HepG2 (cell line): ENCODE measurements around the gene EPB41L2. TPM values are rescaled to one million over a fixed set of nuclear protein-coding genes. Genes with fewer than 3 reads are reported as not detected.

Source experiments
- ATAC-seq: fragments of 200-7000 bp; cut with Tn5 transposase; 3 replicates; pipeline ENCODE4 v1.9.1; 2020; ENCODE audit warnings: mild to moderate bottlenecking, moderate library complexity
- Bru-seq: library from RNA; stranded (reverse); fragments of 400-500 nt; gene quantifications from one replicate; lab custom pipeline; 2021; lab: Mats Ljungman, UMichigan
- BruChase-seq, 2 experiments: library from RNA; stranded (reverse); fragments of 400-500 nt; gene quantifications; one replicate each; lab custom pipeline; 2021; lab: Mats Ljungman, UMichigan
- BruUV-seq: library from RNA; stranded (reverse); fragments of 400-500 nt; replicated peaks from 2 replicates; lab custom pipeline; 2021; lab: Mats Ljungman, UMichigan
- CTCF ChIA-PET: fragments of 300-600 bp; formaldehyde crosslinking; extraction: SDS; loops from one replicate; lab custom pipeline; 2021; ENCODE audit warnings: low total read pairs, inconsistent platforms, low intra/inter-chr PET ratio; lab: Yijun Ruan, JAX
- POLR2A ChIA-PET: fragments of 350-600 bp; sonication (Branson Sonifier 250); formaldehyde crosslinking; loops from one replicate; lab custom pipeline; 2020; ENCODE audit warnings: antibody characterized with exemption, inconsistent platforms; lab: Yijun Ruan, JAX
- DNase-seq: peaks from one replicate; pipeline ENCODE4 v3.0.0-alpha.2; 2015; ENCODE audit warnings: low spot score
- FAIRE-seq: peaks from 3 replicates; lab custom pipeline; 2011; peaks lifted over from hg19 to GRCh38; lab: Jason Lieb, UNC
- H2AFZ ChIP-seq: one replicate; pipeline ENCODE4 v1.6.1; 2011; ENCODE audit warnings: low read length, inconsistent platforms
- H3K27ac ChIP-seq: fragments of 300-600 bp; 3 replicates; pipeline ENCODE4 v1.8.0; 2011; ENCODE audit warnings: mixed run types, mild to moderate bottlenecking, mixed read lengths, low read length, inconsistent platforms; ENCODE audit not compliant: insufficient read depth; ENCODE audit errors: extremely low read length
- H3K27me3 ChIP-seq, 2 experiments: fragments of 200-600 bp in 1 of 2; 2 replicates in 1 of 2; 3 replicates in 1 of 2; pipeline versions ENCODE4 v1.6.0 to v1.8.0; 2011; ENCODE audit warnings: low read length in 2 of 2, mild to moderate bottlenecking in 2 of 2, moderate library complexity in 2 of 2, inconsistent platforms in 1 of 2; ENCODE audit not compliant: insufficient read depth in 2 of 2, control insufficient read depth in 1 of 2
- H3K36me3 ChIP-seq, 2 experiments: fragments of 200-600 bp in 1 of 2; replicated peaks in 1 of 2; 2 replicates in 1 of 2; 3 replicates in 1 of 2; pipeline versions ENCODE4 v1.5.1 to v1.8.0; 2011; ENCODE audit warnings: low read length in 2 of 2, inconsistent platforms in 1 of 2; ENCODE audit not compliant: insufficient read depth in 2 of 2, control insufficient read depth in 1 of 2
- H3K4me1 ChIP-seq: 2 replicates; pipeline ENCODE4 v1.5.1; 2012; ENCODE audit warnings: low read length, inconsistent platforms; ENCODE audit not compliant: insufficient read depth
- H3K4me2 ChIP-seq: 2 replicates; pipeline ENCODE4 v1.6.0; 2011; ENCODE audit warnings: low read depth, low read length, inconsistent platforms
- H3K4me3 ChIP-seq, 3 experiments: fragments of 200-600 bp in 1 of 3; sonication (generic), shearing (Covaris generic) in 1 of 3; replicated peaks in 1 of 3; 2 replicates each; pipeline ENCODE4 v1.5.1; 2011 to 2016; ENCODE audit warnings: low read length in 3 of 3, inconsistent platforms in 2 of 3, low read depth in 2 of 3, mild to moderate bottlenecking in 2 of 3, control low read depth in 1 of 3, mixed read lengths in 1 of 3; ENCODE audit not compliant: insufficient read depth in 1 of 3
- H3K79me2 ChIP-seq: one replicate; pipeline ENCODE4 v1.6.1; 2011; ENCODE audit warnings: low read length, inconsistent platforms; ENCODE audit not compliant: insufficient read depth
- H3K9ac ChIP-seq: 2 replicates; pipeline ENCODE4 v1.6.0; 2011; ENCODE audit warnings: mild to moderate bottlenecking, low read depth, low read length, inconsistent platforms; ENCODE audit not compliant: insufficient read depth
- H3K9me3 ChIP-seq: 2 replicates; pipeline ENCODE4 v1.5.1; 2012; ENCODE audit warnings: mild to moderate bottlenecking, low read length
- H4K20me1 ChIP-seq: 2 replicates; pipeline ENCODE4 v1.6.0; 2011; ENCODE audit warnings: inconsistent platforms, mild to moderate bottlenecking, low read length, moderate library complexity; ENCODE audit not compliant: insufficient read depth
- BCL3 ChIP-seq: sonication (generic); formaldehyde crosslinking; IDR thresholded peaks from 2 replicates; pipeline ENCODE4 v1.5.1; 2020; ENCODE audit warnings: mild to moderate bottlenecking, missing genetic modification reagents, moderate library complexity
- CSRNP1 ChIP-seq: sonication (generic); formaldehyde crosslinking; IDR thresholded peaks from 2 replicates; pipeline ENCODE4 v1.8.1; 2023; ENCODE audit warnings: mild to moderate bottlenecking, missing genetic modification reagents
- LBX2 ChIP-seq: sonication (generic); formaldehyde crosslinking; IDR thresholded peaks from 2 replicates; pipeline ENCODE4 v1.5.0; 2020; ENCODE audit warnings: missing genetic modification reagents, mild to moderate bottlenecking, borderline replicate concordance
- PHF21A ChIP-seq: sonication (generic); formaldehyde crosslinking; IDR thresholded peaks from 2 replicates; pipeline ENCODE4 v1.5.0; 2020; ENCODE audit warnings: mild to moderate bottlenecking, missing genetic modification reagents
- RXRB ChIP-seq: IDR thresholded peaks from 2 replicates; pipeline ENCODE4 v1.6.1; 2016; ENCODE audit warnings: borderline replicate concordance, missing genetic modification reagents, missing compliant biosample characterization
- TCF7L2 ChIP-seq: IDR thresholded peaks from 2 replicates; pipeline ENCODE4 v1.6.1; 2011; ENCODE audit warnings: mild to moderate bottlenecking, low read depth, low read length, moderate library complexity
- THRA ChIP-seq: sonication (generic); formaldehyde crosslinking; IDR thresholded peaks from 2 replicates; pipeline ENCODE4 v1.4.0; 2020; ENCODE audit warnings: missing genetic modification reagents, borderline replicate concordance
- ZNF317 ChIP-seq: sonication (generic); formaldehyde crosslinking; IDR thresholded peaks from 2 replicates; pipeline ENCODE4 v1.5.0; 2020; ENCODE audit warnings: mild to moderate bottlenecking, missing genetic modification reagents
- ZNF383 ChIP-seq: sonication (generic); formaldehyde crosslinking; IDR thresholded peaks from 2 replicates; pipeline ENCODE4 v1.4.0; 2020; ENCODE audit warnings: missing genetic modification reagents, mild to moderate bottlenecking, borderline replicate concordance
- ZNF564 ChIP-seq: sonication (generic); formaldehyde crosslinking; IDR thresholded peaks from 2 replicates; pipeline ENCODE4 v1.8.1; 2023; ENCODE audit warnings: mild to moderate bottlenecking, missing genetic modification reagents
- ZNF761 ChIP-seq: sonication (generic); formaldehyde crosslinking; conservative IDR thresholded peaks from 2 replicates; pipeline ENCODE4 v1.4.0; 2020; ENCODE audit warnings: mild to moderate bottlenecking, missing genetic modification reagents
- WGBS: methylation state at CpG from one replicate; pipeline ENCODE4 v1.1.6; 2017; ENCODE audit warnings: low lambda C conversion rate; 5-methylcytosine and 5-hydroxymethylcytosine counted together
- in situ Hi-C: cut with HindIII; loops from 2 replicates; pipeline ENCODE4 v1.10.0; 2017; ENCODE audit warnings: low pct_unique_long_range_greater_than_20kb; ENCODE audit not compliant: extremely low pct_ligation_motif_present
- intact Hi-C: fragments of 100-400 bp; cut with micrococcal nuclease; formaldehyde crosslinking; loops from one replicate; pipeline ENCODE4 v1.10.0; 2022; ENCODE audit not compliant: unreplicated experiment
- long read RNA-seq, 2 experiments: library from RNA in 1 of 2; library from polyadenylated mRNA in 1 of 2; stranded (forward) in 1 of 2; unstranded in 1 of 2; transcript quantifications; one replicate each; pipeline ENCODE4 v2.0.0, GENCODE V29; 2019 to 2022
- polyA minus RNA-seq, 3 experiments: library from RNA; depleted of rRNA, polyadenylated mRNA; stranded (reverse); fragments of >200 nt; gene quantifications; 2 replicates each; pipeline ENCODE4 v1.2.3, GENCODE V29; 2011; ENCODE audit warnings: low replicate concordance in 1 of 3
- polyA plus RNA-seq, 8 experiments: library from polyadenylated mRNA; depleted of rRNA in 3 of 8; stranded (reverse) in 7 of 8; unstranded in 1 of 8; fragments of >200 nt; fragmentation: Illumina TruSeq in 4 of 8; extraction: Trizol in 4 of 8; gene quantifications; 2 replicates each; pipeline versions ENCODE4 v1.2.1 to v1.2.3, GENCODE V29; 2011 to 2016; ENCODE audit warnings: low read depth in 4 of 8, missing spikeins in 1 of 8, mixed read lengths in 1 of 8; ENCODE audit not compliant: insufficient read depth in 1 of 8
- total RNA-seq, 5 experiments: library from RNA; depleted of rRNA; stranded (reverse); fragments of >200 nt; fragmentation: Illumina TruSeq; extraction: Trizol; gene quantifications; 2 replicates each; pipeline ENCODE4 v1.2.3, GENCODE V29; 2016; ENCODE audit warnings: low read depth in 1 of 5

Gene EPB41L2
- total RNA-seq (2016; rRNA removed; fragmentation: Illumina TruSeq; extraction: Trizol), result 41.7 and 42.1 TPM in 2 replicates
- total RNA-seq (2016; cell fraction: cytosol; rRNA removed; fragmentation: Illumina TruSeq; extraction: Trizol; ENCODE audit: low read depth), result 48.7 and 70.3 TPM in 2 replicates
- total RNA-seq (2016; cell fraction: insoluble cytoplasmic fraction; rRNA removed; fragmentation: Illumina TruSeq; extraction: Trizol), result 33.1 and 37.6 TPM in 2 replicates
- total RNA-seq (2016; cell fraction: membrane; rRNA removed; fragmentation: Illumina TruSeq; extraction: Trizol), result 32.9 and 42.5 TPM in 2 replicates
- total RNA-seq (2016; cell fraction: nucleus; rRNA removed; fragmentation: Illumina TruSeq; extraction: Trizol), result 115 and 119 TPM in 2 replicates
- 45.3 and 56.4 TPM in 2 replicates for polyA plus RNA-seq (2011; rRNA removed)
- 22.0 and 26.4 TPM in 2 replicates for polyA plus RNA-seq (2011; cell fraction: cytosol; rRNA removed)
- polyA plus RNA-seq (2011; cell fraction: nucleus; rRNA removed), result 128 and 148 TPM in 2 replicates
- 47.5 and 129 TPM in 2 replicates for polyA plus RNA-seq (2012)
- polyA plus RNA-seq (2016; cell fraction: cytosol; fragmentation: Illumina TruSeq; extraction: Trizol; ENCODE audit: low read depth), result 2.9 and 4.0 TPM in 2 replicates
- 44.9 and 50.4 TPM in 2 replicates for polyA plus RNA-seq (2016; cell fraction: insoluble cytoplasmic fraction; fragmentation: Illumina TruSeq; extraction: Trizol; ENCODE audit: low read depth)
- polyA plus RNA-seq (2016; cell fraction: membrane; fragmentation: Illumina TruSeq; extraction: Trizol; ENCODE audit: low read depth), result 8.4 and 9.3 TPM in 2 replicates
- 138 and 156 TPM in 2 replicates for polyA plus RNA-seq (2016; cell fraction: nucleus; fragmentation: Illumina TruSeq; extraction: Trizol; ENCODE audit: insufficient read depth, low read depth)
- polyA minus RNA-seq (2011; rRNA and poly(A)+ RNA removed; ENCODE audit: low replicate concordance), result 45.6 and 215 TPM in 2 replicates
- polyA minus RNA-seq (2011; cell fraction: cytosol; rRNA and poly(A)+ RNA removed), result 50.0 and 50.3 TPM in 2 replicates
- polyA minus RNA-seq (2011; cell fraction: nucleus; rRNA and poly(A)+ RNA removed), result 287 and 403 TPM in 2 replicates
- Bru-seq, nascent RNA, result percentile 86 among the genes with signal in this experiment
- percentile 78 among the genes with signal in this experiment for BruChase-seq, experiment 1, labeled RNA remaining after a 6-hour chase
- BruChase-seq, experiment 2, labeled RNA remaining after a 2-hour chase, result percentile 76 among the genes with signal in this experiment
- long read RNA-seq, experiment 1, full-length matches to known transcripts, result 2 of 22 reads
- long read RNA-seq, experiment 1, partial matches to known transcripts, result 16 of 22 reads
- long read RNA-seq, experiment 1, other reads (novel, unspliced or antisense), result 4 of 22 reads
- long read RNA-seq, experiment 2, full-length matches to known transcripts, result 6 of 86 reads
- long read RNA-seq, experiment 2, partial matches to known transcripts, result 24 of 86 reads
- long read RNA-seq, experiment 2, other reads (novel, unspliced or antisense), result 56 of 86 reads

- H3K9ac ChIP-seq, result peak within 1 kb of the TSS; percentile 82
- no peaks in the 10 kb centered on the region for H4K20me1 ChIP-seq
- H2AFZ ChIP-seq, result peak within 1 kb of the TSS; percentile 59
- intact Hi-C loops (loop anchor here (1.0 to 2.0 kb wide), 3 partner anchors 54 to 178 kb away; no protein-coding TSS in a partner anchor), in situ Hi-C loops (no loop called here)
- peak within 1 kb of the TSS; percentile 94 for H3K4me2 ChIP-seq
- FAIRE-seq (no peak), DNase-seq (peak; percentile 91), ATAC-seq (peak; percentile 87)
- H3K27ac ChIP-seq, result peak within 1 kb of the TSS; percentile 79
- H3K27me3 ChIP-seq, result no peaks in the 10 kb centered on the region; a peak in 1 of 5 replicates
- H3K4me1 ChIP-seq, result peaks cover 57% of the 10 kb centered on the region
- H3K9me3 ChIP-seq, result no peaks in the 10 kb centered on the region
- no TSS peak for BruUV-seq
- ChIA-PET CTCF (no interaction called here), POLR2A (interaction anchor here (0.6 to 1.3 kb wide), 5 partner anchors 13 to 233 kb away, joined by 3 to 4 read pairs (median 3); no protein-coding TSS in a partner anchor)
- no peaks in the 10 kb centered on the region for H3K36me3 ChIP-seq
- H3K4me3 ChIP-seq, result peak within 1 kb of the TSS; percentile 70 to 92 (median 86)
- H3K79me2 ChIP-seq, result peaks cover 45% of the 10 kb centered on the region
- 1% methylated on average over 38 of the region's 61 CpGs for WGBS
- TF ChIP-seq TCF7L2 (no peak), ZNF383 (CRISPR knock-in tag) (no peak), RXRB (peak; percentile 47; the same call in 1 of the 2 replicates), ZNF761 (CRISPR knock-in tag) (0 out of 2 replicates have a peak, but pooled peaks have one; percentile 71), PHF21A (CRISPR knock-in tag) (no peak), CSRNP1 (CRISPR knock-in tag) (peak; percentile 46; the same call in 1 of the 2 replicates), ZNF317 (CRISPR knock-in tag) (peak; percentile 52; the same call in 1 of the 2 replicates), THRA (CRISPR knock-in tag) (no peak), LBX2 (no peak; the same call in 1 of the 2 replicates), BCL3 (peak; percentile 43; the same call in 1 of the 2 replicates), ZNF564 (CRISPR knock-in tag) (0 out of 2 replicates have a peak, but pooled peaks have one; percentile 64)
Observed at GRCh38 chr6:131063028-131063763, at the start of gene EPB41L2. EPB41L2 (minus strand) TSS chr6:131063245; CDS start chr6:130956485, 106,760 bp downstream.
